Natural killer cell treated with Interleukin-12 subunit alpha and Interleukin-12 subunit beta and Interleukin-15 and Interleukin-18, amount 100 ng/mL, for 72 hours (primary cell): ENCODE measurements around the gene NHERF2. TPM values are rescaled to one million over a fixed set of nuclear protein-coding genes. Genes with fewer than 3 reads are reported as not detected.

ENCODE experiments used
- ATAC-seq, 2 donors: fragments of 150-1000 bp; cut with Tn5 transposase in 1 of 2; sonication (Bioruptor Pico), chemical (Tn5 transposase) in 1 of 2; 2 replicates each; pipeline ENCODE4 v1.10.0; 2021
- DNase-seq: peaks from one replicate; pipeline ENCODE4 v3.0.0; 2022; ENCODE audit warnings: low spot score
- H3K27ac Mint-ChIP-seq, 2 donors: 1 replicate in 1 of 2; 2 replicates in 1 of 2; pipeline ENCODE4 v1.8.0; 2022; ENCODE audit warnings: mixed read lengths in 2 of 2, mild to moderate bottlenecking in 1 of 2, moderate library complexity in 1 of 2
- H3K27me3 Mint-ChIP-seq, 2 donors: 1 replicate in 1 of 2; 2 replicates in 1 of 2; pipeline ENCODE4 v1.8.0; 2022; ENCODE audit warnings: mixed read lengths in 2 of 2
- H3K36me3 Mint-ChIP-seq: one replicate; pipeline ENCODE4 v1.8.0; 2022; ENCODE audit warnings: mixed read lengths
- H3K4me1 Mint-ChIP-seq, 2 donors: 1 replicate in 1 of 2; 2 replicates in 1 of 2; pipeline ENCODE4 v1.8.0; 2022; ENCODE audit warnings: low read depth in 2 of 2, mixed read lengths in 2 of 2, mild to moderate bottlenecking in 1 of 2
- H3K4me3 Mint-ChIP-seq: one replicate; pipeline ENCODE4 v1.8.0; 2022; ENCODE audit warnings: mixed read lengths
- H3K9me3 Mint-ChIP-seq: 2 replicates; pipeline ENCODE4 v1.8.0; 2022; ENCODE audit warnings: mixed read lengths
- total RNA-seq, 2 donors: library from RNA; stranded (reverse); gene quantifications; one replicate each; pipeline ENCODE4 v1.2.3, GENCODE V29; 2022

Gene NHERF2
- total RNA-seq, 2 donors from 2014 or later, result 3.8 to 4.5 TPM

GRCh38 chr16:2040041-2040786, 13.5 kb downstream of the NHERF2 start:
- no peak for DNase-seq
- H3K9me3 Mint-ChIP-seq, result no peaks in the 10 kb centered on the region

DNA sequence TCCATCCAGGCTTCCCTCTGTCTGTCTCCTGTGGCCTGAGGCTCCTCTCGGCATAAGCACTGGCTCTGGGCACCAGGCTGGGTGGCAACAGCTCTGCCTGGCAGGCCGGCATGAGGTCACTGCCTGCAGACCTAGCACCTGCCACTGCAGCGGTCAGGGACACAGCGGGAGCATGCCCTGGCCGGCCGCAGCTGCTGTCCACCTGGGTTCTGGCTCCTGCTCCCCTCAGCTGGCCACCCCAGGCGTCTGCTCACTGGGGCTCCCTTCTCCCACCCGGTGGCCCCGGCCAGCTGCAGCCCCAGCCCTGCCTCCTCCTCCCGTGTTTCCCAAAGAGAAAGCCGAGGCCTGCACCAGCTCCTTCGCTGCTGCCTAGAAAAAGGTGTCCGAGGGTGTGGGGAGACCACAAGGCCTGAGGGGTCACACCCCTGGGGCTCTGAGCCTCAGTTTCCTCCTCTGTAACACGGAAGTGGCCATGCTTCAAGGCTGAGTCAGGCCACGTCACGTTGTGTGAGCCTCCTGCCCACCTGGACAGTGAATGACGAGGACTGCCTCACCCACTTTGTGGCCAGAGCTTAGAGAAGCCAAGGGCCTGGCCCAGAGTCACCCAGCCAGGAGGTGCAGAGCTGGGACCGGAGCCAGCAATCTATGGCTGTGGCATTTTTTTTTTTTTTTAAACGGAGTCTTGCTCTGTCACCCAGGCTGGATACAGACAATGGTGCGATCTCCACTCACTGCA, 14.3 kb downstream of the NHERF2 start:
- no peaks in the 10 kb centered on the region for H3K36me3 Mint-ChIP-seq

More at GRCh38 chr16:2040041-2040786, 13.5 kb downstream of the NHERF2 start:
- H3K27me3 Mint-ChIP-seq, result no peaks in the 10 kb centered on the region
- no peaks in the 10 kb centered on the region for H3K4me1 Mint-ChIP-seq
- H3K36me3 Mint-ChIP-seq, result no peaks in the 10 kb centered on the region
- H3K4me3 Mint-ChIP-seq, result no peak overlapping the region
- no peak for ATAC-seq
- no peak overlapping the region for H3K27ac Mint-ChIP-seq

GRCh38 chr16:2042171-2042985, 15.7 kb downstream of the NHERF2 start:
- H3K9me3 Mint-ChIP-seq, result no peaks in the 10 kb centered on the region
- H3K36me3 Mint-ChIP-seq, result no peaks in the 10 kb centered on the region
- H3K27me3 Mint-ChIP-seq, result no peaks in the 10 kb centered on the region
- DNase-seq (no peak), ATAC-seq (no peak)
- no peak overlapping the region for H3K27ac Mint-ChIP-seq
- H3K4me3 Mint-ChIP-seq, result no peak overlapping the region
- peaks cover 5 to 6% of the 10 kb centered on the region in 2 donors for H3K4me1 Mint-ChIP-seq

More for the DNA sequence above, 14.3 kb downstream of the NHERF2 start:
- Mint-ChIP-seq H3K27me3 (no peaks in the 10 kb centered on the region), H3K4me1 (no peaks in the 10 kb centered on the region), H3K9me3 (no peaks in the 10 kb centered on the region), H3K4me3 (no peak overlapping the region), H3K27ac (no peak overlapping the region)
- DNase-seq (no peak), ATAC-seq (no peak)

- DNase-seq (no peak), ATAC-seq (no peak)
- H3K27me3 Mint-ChIP-seq, result no peaks in the 10 kb centered on the region
- no peaks in the 10 kb centered on the region for H3K36me3 Mint-ChIP-seq
- peaks cover 5 to 6% of the 10 kb centered on the region in 2 donors for H3K4me1 Mint-ChIP-seq
- no peak overlapping the region for H3K4me3 Mint-ChIP-seq
- H3K27ac Mint-ChIP-seq, result no peak overlapping the region
- no peaks in the 10 kb centered on the region for H3K9me3 Mint-ChIP-seq
Observed at GRCh38 chr16:2042986-2043666, 16.4 kb downstream of the NHERF2 start.

DNA sequence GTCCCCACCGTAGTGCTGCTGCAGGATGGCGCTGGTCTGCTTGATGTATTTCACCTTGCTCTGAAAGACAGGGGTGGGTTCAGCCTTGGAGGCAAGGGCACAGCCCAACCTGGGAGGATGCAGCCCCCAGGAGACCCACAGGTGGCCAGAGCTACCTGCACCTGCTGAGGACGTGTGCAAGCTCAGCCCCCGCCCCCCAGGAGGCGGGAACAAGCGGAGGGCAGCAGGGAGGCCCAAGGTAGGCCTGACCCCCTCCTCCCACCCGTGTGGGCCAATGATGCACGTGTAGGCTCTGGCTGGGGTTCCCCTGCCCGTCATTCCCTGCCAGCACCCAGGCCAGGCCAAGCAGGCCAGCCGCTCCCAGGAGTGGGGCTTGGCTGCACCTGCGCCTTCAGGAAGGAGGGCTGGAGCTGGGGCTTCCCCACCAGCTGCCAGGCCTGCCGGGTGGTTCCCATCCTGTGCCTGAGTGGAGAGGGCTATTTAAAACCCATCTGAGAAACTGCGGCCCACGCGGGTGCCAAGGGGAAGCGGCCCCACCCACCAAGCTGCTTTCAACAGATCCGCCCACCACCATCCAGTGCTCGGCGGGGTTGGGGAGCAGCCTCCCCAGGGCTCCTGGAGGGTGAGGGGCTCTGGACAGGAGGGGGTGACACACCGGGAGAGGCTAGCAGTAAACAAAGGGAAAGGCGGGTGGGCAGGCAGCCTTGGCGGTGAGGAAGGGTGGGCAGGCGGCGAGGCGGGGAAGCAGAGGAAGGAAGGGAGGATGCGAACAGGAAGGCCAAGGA, 17.2 kb downstream of the NHERF2 start:
- Mint-ChIP-seq H3K27me3 (no peaks in the 10 kb centered on the region), H3K4me3 (no peak overlapping the region), H3K9me3 (no peaks in the 10 kb centered on the region), H3K4me1 (peaks cover 11 to 13% of the 10 kb centered on the region in 2 donors), H3K36me3 (no peaks in the 10 kb centered on the region), H3K27ac (no peak overlapping the region)
- no peak for ATAC-seq
- no peak for DNase-seq

GRCh38 chr16:2044541-2044940, 17.8 kb downstream of the NHERF2 start:
- no peak overlapping the region for H3K27ac Mint-ChIP-seq
- H3K4me1 Mint-ChIP-seq, result peaks cover 11 to 13% of the 10 kb centered on the region in 2 donors
- no peak overlapping the region for H3K4me3 Mint-ChIP-seq
- ATAC-seq, result no peak
- H3K9me3 Mint-ChIP-seq, result no peaks in the 10 kb centered on the region
- H3K36me3 Mint-ChIP-seq, result no peaks in the 10 kb centered on the region
- H3K27me3 Mint-ChIP-seq, result no peaks in the 10 kb centered on the region
- no peak for DNase-seq

- Mint-ChIP-seq H3K9me3 (no peaks in the 10 kb centered on the region), H3K27me3 (no peaks in the 10 kb centered on the region), H3K36me3 (no peaks in the 10 kb centered on the region), H3K4me1 (peaks cover 11 to 13% of the 10 kb centered on the region in 2 donors), H3K27ac (no peak overlapping the region), H3K4me3 (peak overlapping the region; percentile 89)
- no peak for DNase-seq
- ATAC-seq, result no peak
Observed at GRCh38 chr16:2045965-2046892, 19.5 kb downstream of the NHERF2 start.

- no peak for DNase-seq
- ATAC-seq, result no peak
- Mint-ChIP-seq H3K27me3 (no peaks in the 10 kb centered on the region), H3K4me1 (peaks cover 11 to 13% of the 10 kb centered on the region in 2 donors), H3K27ac (peak overlapping the region in 1 of 2 donors; percentile 66), H3K9me3 (no peaks in the 10 kb centered on the region), H3K36me3 (no peaks in the 10 kb centered on the region), H3K4me3 (peak overlapping the region; percentile 89)
Observed at GRCh38 chr16:2046893-2047329, 20.2 kb downstream of the NHERF2 start.

DNA sequence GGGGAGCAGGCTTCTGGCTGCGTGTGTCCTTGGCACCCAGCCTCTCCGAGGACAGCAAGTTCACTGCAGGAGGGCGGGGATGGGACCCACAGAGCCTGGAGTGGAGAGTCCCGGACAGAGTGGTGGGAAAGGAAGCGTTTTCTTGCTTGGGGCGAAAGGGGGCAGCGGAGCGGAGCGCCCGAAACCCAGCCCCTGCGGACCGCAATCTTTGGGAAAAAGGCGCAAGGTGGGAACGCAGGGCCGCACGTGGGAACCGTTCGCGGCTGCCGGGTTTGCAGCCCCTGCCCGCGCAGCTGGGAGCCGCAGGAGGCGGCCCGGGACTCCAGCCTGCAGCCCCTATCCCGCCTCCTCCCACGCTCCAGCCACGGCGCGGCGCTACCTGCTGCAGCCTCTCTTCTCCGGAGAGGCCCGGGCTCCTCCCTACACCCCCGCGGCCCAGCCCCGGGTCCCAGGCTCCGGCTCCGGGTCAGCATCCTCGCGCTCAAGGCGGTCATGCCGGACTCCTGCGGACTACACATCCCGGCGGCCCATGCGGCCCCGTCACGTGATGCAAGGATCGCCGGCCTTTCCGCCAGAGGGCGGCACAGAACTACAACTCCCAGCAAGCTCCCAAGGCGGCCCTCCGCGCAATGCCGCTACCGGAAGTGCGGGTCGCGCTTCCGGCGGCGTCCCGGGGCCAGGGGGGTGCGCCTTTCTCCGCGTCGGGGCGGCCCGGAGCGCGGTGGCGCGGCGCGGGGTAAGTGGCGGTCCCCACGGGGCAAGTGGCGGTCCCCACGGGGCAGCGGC, 20.8 kb downstream of the NHERF2 start, which contains the start of the genes NTHL1 and TSC2:
NTHL1 (minus strand) TSS at position 505 of the 786 bp plus-strand sequence; CDS start at position 494, 11 bp downstream.
TSC2 (plus strand) TSS at position 656 of the 786 bp plus-strand sequence. CDS start 631 bp downstream, outside the sequence.
- Mint-ChIP-seq H3K27me3 (no peaks in the 10 kb centered on the region), H3K9me3 (no peaks in the 10 kb centered on the region), H3K36me3 (no peaks in the 10 kb centered on the region), H3K27ac (peak within 1 kb of the TSS in 1 of 2 donors; percentile 75), H3K4me1 (peaks cover 11 to 13% of the 10 kb centered on the region in 2 donors), H3K4me3 (peak within 1 kb of the TSS; percentile 89)
- DNase-seq (peak; percentile 97), ATAC-seq (peak; percentile 98 to 99)

DNA sequence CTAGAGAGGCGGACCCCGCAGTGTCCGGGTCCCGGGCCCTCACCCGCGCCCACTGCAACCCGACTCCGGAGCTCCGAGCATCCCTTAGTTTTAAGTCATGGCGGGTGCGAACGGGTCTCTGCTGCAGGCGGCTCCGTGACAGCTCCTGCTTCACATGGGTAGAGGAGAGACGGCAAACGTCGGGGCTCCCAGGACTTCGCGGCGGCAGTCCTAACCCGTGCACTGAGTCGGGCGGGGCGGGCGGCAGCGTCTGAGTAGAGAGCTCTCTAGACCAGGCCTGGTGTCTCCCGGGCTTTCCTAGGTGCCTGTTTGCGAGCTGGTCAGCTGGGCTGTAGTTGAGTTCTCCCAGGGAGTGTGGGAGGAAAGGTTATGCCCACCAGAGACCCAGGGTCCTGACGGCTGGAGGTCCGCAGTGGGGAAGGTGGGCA, 21.4 kb downstream of the NHERF2 start:
- H3K27ac Mint-ChIP-seq, result peak overlapping the region in 1 of 2 donors; percentile 75
- no peak for DNase-seq
- no peaks in the 10 kb centered on the region for H3K27me3 Mint-ChIP-seq
- H3K9me3 Mint-ChIP-seq, result no peaks in the 10 kb centered on the region
- H3K4me1 Mint-ChIP-seq, result peaks cover 11 to 13% of the 10 kb centered on the region in 2 donors
- peak in 1 of 2 donors; percentile 37 for ATAC-seq
- H3K4me3 Mint-ChIP-seq, result peak overlapping the region; percentile 89
- no peaks in the 10 kb centered on the region for H3K36me3 Mint-ChIP-seq

- no peak overlapping the region for H3K4me3 Mint-ChIP-seq
- H3K36me3 Mint-ChIP-seq, result no peaks in the 10 kb centered on the region
Observed at GRCh38 chr16:2053211-2053610, 26.5 kb downstream of the NHERF2 start.

More at GRCh38 chr16:2053211-2053610, 26.5 kb downstream of the NHERF2 start:
- H3K27me3 Mint-ChIP-seq, result no peaks in the 10 kb centered on the region
- peaks cover 7 to 8% of the 10 kb centered on the region in 2 donors for H3K4me1 Mint-ChIP-seq
- no peaks in the 10 kb centered on the region for H3K9me3 Mint-ChIP-seq
- ATAC-seq (peak in 1 of 2 donors; percentile 21), DNase-seq (no peak)
- no peak overlapping the region for H3K27ac Mint-ChIP-seq
